GM12801 (cell line): ENCODE measurements around the gene MB21D2.

Source experiments
- CTCF ChIP-seq: IDR thresholded peaks from one replicate; pipeline ENCODE4 v1.5.1; 2011; ENCODE audit warnings: control low read depth; ENCODE audit not compliant: insufficient read length; ENCODE audit errors: extremely low read depth

Gene MB21D2

GRCh38 chr3:192820161-192820560 lies 97.5 kb downstream of the MB21D2 start:
- no peak for TF ChIP-seq CTCF

- no peak for TF ChIP-seq CTCF
Measured at GRCh38 chr3:192819001-192819569, 98.6 kb downstream of the MB21D2 start.

- TF ChIP-seq CTCF, result no peak
Measured at GRCh38 chr3:192818126-192818525, 99.5 kb downstream of the MB21D2 start.

- TF ChIP-seq CTCF, result no peak
Measured at GRCh38 chr3:192817506-192817905, 100.2 kb downstream of the MB21D2 start.

- no peak for TF ChIP-seq CTCF
Measured at GRCh38 chr3:192817053-192817452, 100.6 kb downstream of the MB21D2 start.

- TF ChIP-seq CTCF, result no peak
Measured at GRCh38 chr3:192816351-192816750, 101.3 kb downstream of the MB21D2 start.

GRCh38 chr3:192812743-192813383 lies 104.8 kb downstream of the MB21D2 start:
- no peak for TF ChIP-seq CTCF

- TF ChIP-seq CTCF, result no peak
Measured at GRCh38 chr3:192805711-192806110, 111.9 kb downstream of the MB21D2 start.
